ENCODE data around the gene OR4P4.

OR4P4 gene

GRCh38 chr11:55634813-55635212 lies at the start of gene OR4P4:
TSS of gene OR4P4 (plus strand) at chr11:55635113.
- no peak for DNase-seq

GRCh38 chr11:55607545-55607944 lies 27.4 kb upstream of the OR4P4 start, which contains the start of gene OR4C11:
TSS of gene OR4C11 (minus strand) at chr11:55607645. CDS start at chr11:55604373, 3,272 bp downstream.
- DNase-seq: no peak

GRCh38 chr11:55624531-55624930 lies 10.4 kb upstream of the OR4P4 start:
- DNase-seq: no peak

GRCh38 chr11:55648027-55648426 lies 13.1 kb downstream of the OR4P4 start, which contains the start of gene OR4S2:
TSS of gene OR4S2 (plus strand) at chr11:55648327. CDS start at chr11:55650904, 2,577 bp downstream.
- no peak for DNase-seq

GRCh38 chr11:55652560-55652959 lies 17.6 kb downstream of the OR4P4 start:
- no peak for DNase-seq

GRCh38 chr11:55655096-55655495 lies 20.2 kb downstream of the OR4P4 start:
- no peak for DNase-seq

GRCh38 chr11:55658031-55658573 lies 23.2 kb downstream of the OR4P4 start:
- DNase-seq: no peak

GRCh38 chr11:55658608-55659007 lies 23.7 kb downstream of the OR4P4 start:
- DNase-seq: no peak

GRCh38 chr11:55661901-55662300 lies 27.0 kb downstream of the OR4P4 start, which contains the start of gene OR4C6:
TSS of gene OR4C6 (plus strand) at chr11:55662201. CDS start at chr11:55665167, 2,966 bp downstream.
- no peak for DNase-seq

GRCh38 chr11:55669376-55669775 lies 34.5 kb downstream of the OR4P4 start:
- DNase-seq: no peak

GRCh38 chr11:55673860-55674259 lies 38.9 kb downstream of the OR4P4 start:
- no peak for DNase-seq
